HEK293 (cell line): Measurements from ENCODE around the gene OR2B6.

ENCODE experiments used
- KLF10 ChIP-seq: fragments of 450-650 bp; IDR thresholded peaks from 2 replicates; pipeline ENCODE4 v1.5.1; 2018; ENCODE audit warnings: missing biosample characterization, mild to moderate bottlenecking, missing genetic modification characterization
- MEIS1 ChIP-seq: sonication (generic); formaldehyde crosslinking; IDR thresholded peaks from 2 replicates; pipeline ENCODE4 v1.8.1; 2022; ENCODE audit warnings: missing genetic modification reagents, mild to moderate bottlenecking, borderline replicate concordance
- ZFP3 ChIP-seq: fragments of 450-650 bp; formaldehyde crosslinking; IDR thresholded peaks from 2 replicates; pipeline ENCODE4 v1.5.1; 2016; ENCODE audit warnings: low read depth, missing biosample characterization, missing genetic modification characterization
- ZNF114 ChIP-seq: fragments of 450-650 bp; formaldehyde crosslinking; IDR thresholded peaks from 2 replicates; pipeline ENCODE4 v1.5.0; 2017; ENCODE audit warnings: missing biosample characterization, missing genetic modification characterization
- ZNF473 ChIP-seq: fragments of 450-650 bp; formaldehyde crosslinking; IDR thresholded peaks from 2 replicates; pipeline ENCODE4 v1.5.1; 2017; ENCODE audit warnings: missing biosample characterization, missing genetic modification characterization
- TF ChIP-seq, protein P1 (sequence below): fragments of 450-650 bp; formaldehyde crosslinking; IDR thresholded peaks from 2 replicates; pipeline ENCODE4 v1.5.1; 2016; ENCODE audit warnings: missing biosample characterization, missing genetic modification characterization
- TF ChIP-seq, protein P2 (sequence below): fragments of 450-650 bp; formaldehyde crosslinking; IDR thresholded peaks from 2 replicates; pipeline ENCODE4 v1.5.1; 2016; ENCODE audit warnings: missing biosample characterization, missing genetic modification characterization
- TF ChIP-seq, protein P3 (sequence below): sonication (generic); formaldehyde crosslinking; IDR thresholded peaks from 2 replicates; pipeline ENCODE4 v1.8.1; 2022; ENCODE audit warnings: mild to moderate bottlenecking, moderate library complexity, missing genetic modification reagents
- TF ChIP-seq, protein P4 (sequence below): fragments of 450-650 bp; formaldehyde crosslinking; IDR thresholded peaks from 2 replicates; pipeline ENCODE4 v1.5.1; 2016; ENCODE audit warnings: missing biosample characterization, missing genetic modification characterization
- TF ChIP-seq, protein P5 (sequence below): fragments of 450-650 bp; formaldehyde crosslinking; IDR thresholded peaks from 2 replicates; pipeline ENCODE4 v1.5.1; 2016; ENCODE audit warnings: missing biosample characterization, missing genetic modification characterization

DNA sequence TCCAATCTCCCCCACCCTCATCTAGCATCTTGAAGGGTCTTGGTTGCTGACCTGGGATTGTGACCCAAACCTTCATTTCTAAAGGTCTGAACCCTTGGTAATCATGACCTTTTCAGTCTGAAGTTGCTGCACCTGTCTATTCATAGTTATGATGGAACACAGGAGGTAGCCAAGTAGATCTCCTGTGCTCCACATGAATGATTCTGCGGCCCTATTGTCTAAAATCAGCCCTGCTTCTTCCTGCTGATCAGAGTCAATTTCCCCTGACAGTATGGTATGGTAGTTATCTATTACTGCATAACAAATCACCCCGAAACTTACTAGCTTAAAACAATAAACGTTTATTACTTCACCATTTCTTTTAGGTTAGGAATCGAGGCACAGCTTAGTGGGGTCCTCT, 9.0 kb downstream of the OR2B6 start:
- no peak for TF ChIP-seq ZNF114 (tag by site-specific recombination)
- TF ChIP-seq, protein P1, sequence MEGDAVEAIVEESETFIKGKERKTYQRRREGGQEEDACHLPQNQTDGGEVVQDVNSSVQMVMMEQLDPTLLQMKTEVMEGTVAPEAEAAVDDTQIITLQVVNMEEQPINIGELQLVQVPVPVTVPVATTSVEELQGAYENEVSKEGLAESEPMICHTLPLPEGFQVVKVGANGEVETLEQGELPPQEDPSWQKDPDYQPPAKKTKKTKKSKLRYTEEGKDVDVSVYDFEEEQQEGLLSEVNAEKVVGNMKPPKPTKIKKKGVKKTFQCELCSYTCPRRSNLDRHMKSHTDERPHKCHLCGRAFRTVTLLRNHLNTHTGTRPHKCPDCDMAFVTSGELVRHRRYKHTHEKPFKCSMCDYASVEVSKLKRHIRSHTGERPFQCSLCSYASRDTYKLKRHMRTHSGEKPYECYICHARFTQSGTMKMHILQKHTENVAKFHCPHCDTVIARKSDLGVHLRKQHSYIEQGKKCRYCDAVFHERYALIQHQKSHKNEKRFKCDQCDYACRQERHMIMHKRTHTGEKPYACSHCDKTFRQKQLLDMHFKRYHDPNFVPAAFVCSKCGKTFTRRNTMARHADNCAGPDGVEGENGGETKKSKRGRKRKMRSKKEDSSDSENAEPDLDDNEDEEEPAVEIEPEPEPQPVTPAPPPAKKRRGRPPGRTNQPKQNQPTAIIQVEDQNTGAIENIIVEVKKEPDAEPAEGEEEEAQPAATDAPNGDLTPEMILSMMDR (tag by site-specific recombination), result no peak
- TF ChIP-seq, protein P2, sequence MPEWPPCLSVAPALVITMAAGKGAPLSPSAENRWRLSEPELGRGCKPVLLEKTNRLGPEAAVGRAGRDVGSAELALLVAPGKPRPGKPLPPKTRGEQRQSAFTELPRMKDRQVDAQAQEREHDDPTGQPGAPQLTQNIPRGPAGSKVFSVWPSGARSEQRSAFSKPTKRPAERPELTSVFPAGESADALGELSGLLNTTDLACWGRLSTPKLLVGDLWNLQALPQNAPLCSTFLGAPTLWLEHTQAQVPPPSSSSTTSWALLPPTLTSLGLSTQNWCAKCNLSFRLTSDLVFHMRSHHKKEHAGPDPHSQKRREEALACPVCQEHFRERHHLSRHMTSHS (tag by site-specific recombination), result no peak
- TF ChIP-seq, protein P3, sequence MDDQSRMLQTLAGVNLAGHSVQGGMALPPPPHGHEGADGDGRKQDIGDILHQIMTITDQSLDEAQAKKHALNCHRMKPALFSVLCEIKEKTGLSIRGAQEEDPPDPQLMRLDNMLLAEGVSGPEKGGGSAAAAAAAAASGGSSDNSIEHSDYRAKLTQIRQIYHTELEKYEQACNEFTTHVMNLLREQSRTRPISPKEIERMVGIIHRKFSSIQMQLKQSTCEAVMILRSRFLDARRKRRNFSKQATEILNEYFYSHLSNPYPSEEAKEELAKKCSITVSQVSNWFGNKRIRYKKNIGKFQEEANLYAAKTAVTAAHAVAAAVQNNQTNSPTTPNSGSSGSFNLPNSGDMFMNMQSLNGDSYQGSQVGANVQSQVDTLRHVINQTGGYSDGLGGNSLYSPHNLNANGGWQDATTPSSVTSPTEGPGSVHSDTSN (CRISPR knock-in tag), result no peak
- TF ChIP-seq KLF10 (tag by site-specific recombination), result no peak
- TF ChIP-seq, protein P4, sequence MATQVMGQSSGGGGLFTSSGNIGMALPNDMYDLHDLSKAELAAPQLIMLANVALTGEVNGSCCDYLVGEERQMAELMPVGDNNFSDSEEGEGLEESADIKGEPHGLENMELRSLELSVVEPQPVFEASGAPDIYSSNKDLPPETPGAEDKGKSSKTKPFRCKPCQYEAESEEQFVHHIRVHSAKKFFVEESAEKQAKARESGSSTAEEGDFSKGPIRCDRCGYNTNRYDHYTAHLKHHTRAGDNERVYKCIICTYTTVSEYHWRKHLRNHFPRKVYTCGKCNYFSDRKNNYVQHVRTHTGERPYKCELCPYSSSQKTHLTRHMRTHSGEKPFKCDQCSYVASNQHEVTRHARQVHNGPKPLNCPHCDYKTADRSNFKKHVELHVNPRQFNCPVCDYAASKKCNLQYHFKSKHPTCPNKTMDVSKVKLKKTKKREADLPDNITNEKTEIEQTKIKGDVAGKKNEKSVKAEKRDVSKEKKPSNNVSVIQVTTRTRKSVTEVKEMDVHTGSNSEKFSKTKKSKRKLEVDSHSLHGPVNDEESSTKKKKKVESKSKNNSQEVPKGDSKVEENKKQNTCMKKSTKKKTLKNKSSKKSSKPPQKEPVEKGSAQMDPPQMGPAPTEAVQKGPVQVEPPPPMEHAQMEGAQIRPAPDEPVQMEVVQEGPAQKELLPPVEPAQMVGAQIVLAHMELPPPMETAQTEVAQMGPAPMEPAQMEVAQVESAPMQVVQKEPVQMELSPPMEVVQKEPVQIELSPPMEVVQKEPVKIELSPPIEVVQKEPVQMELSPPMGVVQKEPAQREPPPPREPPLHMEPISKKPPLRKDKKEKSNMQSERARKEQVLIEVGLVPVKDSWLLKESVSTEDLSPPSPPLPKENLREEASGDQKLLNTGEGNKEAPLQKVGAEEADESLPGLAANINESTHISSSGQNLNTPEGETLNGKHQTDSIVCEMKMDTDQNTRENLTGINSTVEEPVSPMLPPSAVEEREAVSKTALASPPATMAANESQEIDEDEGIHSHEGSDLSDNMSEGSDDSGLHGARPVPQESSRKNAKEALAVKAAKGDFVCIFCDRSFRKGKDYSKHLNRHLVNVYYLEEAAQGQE (tag by site-specific recombination), result no peak
- no peak for TF ChIP-seq ZFP3 (tag by site-specific recombination)
- TF ChIP-seq, protein P5, sequence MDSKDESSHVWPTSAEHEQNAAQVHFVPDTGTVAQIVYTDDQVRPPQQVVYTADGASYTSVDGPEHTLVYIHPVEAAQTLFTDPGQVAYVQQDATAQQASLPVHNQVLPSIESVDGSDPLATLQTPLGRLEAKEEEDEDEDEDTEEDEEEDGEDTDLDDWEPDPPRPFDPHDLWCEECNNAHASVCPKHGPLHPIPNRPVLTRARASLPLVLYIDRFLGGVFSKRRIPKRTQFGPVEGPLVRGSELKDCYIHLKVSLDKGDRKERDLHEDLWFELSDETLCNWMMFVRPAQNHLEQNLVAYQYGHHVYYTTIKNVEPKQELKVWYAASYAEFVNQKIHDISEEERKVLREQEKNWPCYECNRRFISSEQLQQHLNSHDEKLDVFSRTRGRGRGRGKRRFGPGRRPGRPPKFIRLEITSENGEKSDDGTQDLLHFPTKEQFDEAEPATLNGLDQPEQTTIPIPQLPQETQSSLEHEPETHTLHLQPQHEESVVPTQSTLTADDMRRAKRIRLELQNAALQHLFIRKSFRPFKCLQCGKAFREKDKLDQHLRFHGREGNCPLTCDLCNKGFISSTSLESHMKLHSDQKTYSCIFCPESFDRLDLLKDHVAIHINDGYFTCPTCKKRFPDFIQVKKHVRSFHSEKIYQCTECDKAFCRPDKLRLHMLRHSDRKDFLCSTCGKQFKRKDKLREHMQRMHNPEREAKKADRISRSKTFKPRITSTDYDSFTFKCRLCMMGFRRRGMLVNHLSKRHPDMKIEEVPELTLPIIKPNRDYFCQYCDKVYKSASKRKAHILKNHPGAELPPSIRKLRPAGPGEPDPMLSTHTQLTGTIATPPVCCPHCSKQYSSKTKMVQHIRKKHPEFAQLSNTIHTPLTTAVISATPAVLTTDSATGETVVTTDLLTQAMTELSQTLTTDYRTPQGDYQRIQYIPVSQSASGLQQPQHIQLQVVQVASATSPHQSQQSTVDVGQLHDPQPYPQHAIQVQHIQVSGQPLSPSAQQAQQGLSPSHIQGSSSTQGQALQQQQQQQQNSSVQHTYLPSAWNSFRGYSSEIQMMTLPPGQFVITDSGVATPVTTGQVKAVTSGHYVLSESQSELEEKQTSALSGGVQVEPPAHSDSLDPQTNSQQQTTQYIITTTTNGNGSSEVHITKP (tag by site-specific recombination), result no peak
- no peak for TF ChIP-seq ZNF473 (tag by site-specific recombination)
- no peak for TF ChIP-seq MEIS1 (CRISPR knock-in tag)
